Kidney (tissue), 14 donors: ENCODE data around the gene DHX29. TPM values are rescaled to one million over a fixed set of nuclear protein-coding genes. Genes with fewer than 3 reads are reported as not detected.

Experiments
- DNase-seq, 5 donors: peaks; one replicate each; pipeline ENCODE4 v3.0.0-alpha.2; 2013 to 2020
- FAIRE-seq: peaks from 2 replicates; lab custom pipeline; 2012; peaks lifted over from hg19 to GRCh38; lab: Jason Lieb, UNC
- H3K27ac ChIP-seq, 2 donors: one replicate each; pipeline ENCODE4 v1.7.0; 2013; ENCODE audit warnings: low read depth in 2 of 2, low read length in 2 of 2, inconsistent platforms in 1 of 2
- H3K27me3 ChIP-seq: one replicate; pipeline ENCODE4 v1.7.1; 2013; ENCODE audit warnings: low read length, inconsistent platforms; ENCODE audit not compliant: control insufficient read depth, insufficient read depth
- H3K36me3 ChIP-seq, 3 donors: one replicate each; pipeline versions ENCODE4 v1.7.0 to v1.7.1; 2013; ENCODE audit warnings: low read length in 3 of 3, control low read depth in 1 of 3, inconsistent platforms in 1 of 3; ENCODE audit not compliant: insufficient read depth in 3 of 3, control insufficient read depth in 2 of 3
- H3K4me1 ChIP-seq, 3 donors: one replicate each; pipeline versions ENCODE4 v1.7.0 to v1.7.1; 2013; ENCODE audit warnings: low read length in 3 of 3, inconsistent platforms in 1 of 3, low read depth in 1 of 3; ENCODE audit not compliant: control insufficient read depth in 2 of 3, insufficient read depth in 2 of 3
- H3K4me3 ChIP-seq, 3 donors: one replicate each; pipeline versions ENCODE4 v1.7.0 to v1.8.1; 2013; ENCODE audit warnings: low read length in 3 of 3, control low read depth in 1 of 3, inconsistent platforms in 1 of 3
- H3K9ac ChIP-seq, 3 donors: one replicate each; pipeline versions ENCODE4 v1.7.0 to v1.7.1; 2013; ENCODE audit warnings: low read length in 3 of 3, control low read depth in 1 of 3, inconsistent platforms in 1 of 3
- H3K9me3 ChIP-seq, 3 donors: one replicate each; pipeline versions ENCODE4 v1.7.0 to v1.7.1; 2013; ENCODE audit warnings: low read length in 3 of 3, control low read depth in 1 of 3, inconsistent platforms in 1 of 3; ENCODE audit not compliant: control insufficient read depth in 2 of 3, insufficient read depth in 1 of 3
- CTCF ChIP-seq: IDR thresholded peaks from 3 replicates; pipeline ENCODE4 v1.5.1; 2012; ENCODE audit warnings: mild to moderate bottlenecking, moderate library complexity, borderline replicate concordance; ENCODE audit not compliant: insufficient read depth; ENCODE audit errors: extremely low read depth
- intact Hi-C: fragments of 100-400 bp; cut with DNase I; formaldehyde crosslinking; loops from one replicate; pipeline ENCODE4 v1.11.1; 2022
- polyA plus RNA-seq: library from polyadenylated mRNA; stranded (reverse); fragments of 350-450 nt; fragmentation: Illumina TruSeq; extraction: RNeasy Lipid Tissue Mini Kit (QIAGEN cat#74804); gene quantifications from one replicate; pipeline ENCODE4 v1.2.3, GENCODE V29; 2014; ENCODE audit warnings: low read depth, low replicate concordance; ENCODE audit not compliant: insufficient read depth
- total RNA-seq: library from RNA; stranded (reverse); fragmentation: NEBNext Ultra II Directional; extraction: Animal tissue kit (Norgen Biotek cat#: 25700); gene quantifications from one replicate; pipeline ENCODE4 v1.2.1, GENCODE V29; 2021
- donor health status: control.
- donor health status: control.
- donor health status: control.
- donor health status: control.
- donor health status: control.
- donor health status: DM: yes; HTN: yes; CAD: no.
- donor health status: Normal renal cell carcinoma (clear cell type).

The DHX29 gene
- total and polyA plus RNA-seq, 2 donors from 2014 or later, result 13.5 to 28.0 TPM

- no peak overlapping the region for H3K27ac ChIP-seq
- intact Hi-C loops, result no loop called here
- DNase-seq (no peak), FAIRE-seq (no peak)
- no peaks in the 10 kb centered on the region for H3K27me3 ChIP-seq
- no peaks in the 10 kb centered on the region for H3K9me3 ChIP-seq
- no peak overlapping the region for H3K4me3 ChIP-seq
- no peak overlapping the region for H3K9ac ChIP-seq
- H3K36me3 ChIP-seq, result no peaks in the 10 kb centered on the region
- peaks cover 0 to 9% (median 2%) of the 10 kb centered on the region in 3 donors for H3K4me1 ChIP-seq
- no peak for TF ChIP-seq CTCF
These were observed 9.3 kb upstream of the DHX29 start for GRCh38 chr5:55316837-55317236.

GRCh38 chr5:55316289-55316688 is 8.8 kb upstream of the DHX29 start:
- FAIRE-seq, result no peak
- intact Hi-C loops, result no loop called here

GRCh38 chr5:55313870-55314617 is 6.5 kb upstream of the DHX29 start:
- no peak for FAIRE-seq

More at GRCh38 chr5:55316289-55316688, 8.8 kb upstream of the DHX29 start:
- no peak overlapping the region for H3K9ac ChIP-seq
- H3K4me1 ChIP-seq, result peaks cover 0 to 9% (median 2%) of the 10 kb centered on the region in 3 donors
- H3K27me3 ChIP-seq, result no peaks in the 10 kb centered on the region
- no peaks in the 10 kb centered on the region for H3K9me3 ChIP-seq
- no peak for TF ChIP-seq CTCF
- H3K36me3 ChIP-seq, result no peaks in the 10 kb centered on the region
- no peak for DNase-seq
- no peak overlapping the region for H3K4me3 ChIP-seq
- no peak overlapping the region for H3K27ac ChIP-seq

More at GRCh38 chr5:55313870-55314617, 6.5 kb upstream of the DHX29 start:
- DNase-seq, result no peak
- Histone ChIP-seq H3K4me3 (no peak overlapping the region), H3K4me1 (peaks cover 0 to 12% (median 2%) of the 10 kb centered on the region in 3 donors), H3K36me3 (no peaks in the 10 kb centered on the region), H3K9ac (no peak overlapping the region), H3K27ac (no peak overlapping the region), H3K9me3 (no peaks in the 10 kb centered on the region), H3K27me3 (no peaks in the 10 kb centered on the region)
- TF ChIP-seq CTCF, result no peak
- intact Hi-C loops, result no loop called here
